CD1c-positive myeloid dendritic cell (primary cell): ENCODE measurements around the gene CYP1A2.

Experiments used
- DNase-seq: peaks from one replicate; pipeline ENCODE4 v3.0.0-alpha.2; 2016; ENCODE audit errors: extremely low spot score

Gene CYP1A2

DNA sequence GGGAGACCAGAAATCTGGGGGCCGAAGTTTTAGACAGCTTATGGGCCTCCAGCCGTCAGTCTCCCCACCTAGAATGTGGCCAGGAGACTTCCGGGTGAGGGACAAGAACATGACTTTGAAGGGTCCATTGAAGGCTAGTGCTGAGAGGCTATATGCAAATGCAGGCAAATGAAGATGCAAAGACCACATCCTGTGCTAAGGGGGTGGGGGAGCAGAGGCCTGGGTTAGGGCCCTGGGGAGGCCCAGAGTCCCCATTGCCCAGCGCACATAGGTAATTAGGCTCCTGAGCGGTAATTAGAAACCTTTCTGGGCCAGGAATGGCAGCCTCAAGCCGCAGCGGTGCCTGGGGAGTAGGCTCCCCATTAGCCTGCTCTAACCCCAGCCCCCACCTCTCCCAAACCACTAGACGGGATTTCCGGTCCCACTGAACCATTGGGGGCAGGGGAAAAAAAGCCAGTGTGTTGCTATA is 40.1 kb downstream of the CYP1A2 start:
- no peak for DNase-seq

DNA sequence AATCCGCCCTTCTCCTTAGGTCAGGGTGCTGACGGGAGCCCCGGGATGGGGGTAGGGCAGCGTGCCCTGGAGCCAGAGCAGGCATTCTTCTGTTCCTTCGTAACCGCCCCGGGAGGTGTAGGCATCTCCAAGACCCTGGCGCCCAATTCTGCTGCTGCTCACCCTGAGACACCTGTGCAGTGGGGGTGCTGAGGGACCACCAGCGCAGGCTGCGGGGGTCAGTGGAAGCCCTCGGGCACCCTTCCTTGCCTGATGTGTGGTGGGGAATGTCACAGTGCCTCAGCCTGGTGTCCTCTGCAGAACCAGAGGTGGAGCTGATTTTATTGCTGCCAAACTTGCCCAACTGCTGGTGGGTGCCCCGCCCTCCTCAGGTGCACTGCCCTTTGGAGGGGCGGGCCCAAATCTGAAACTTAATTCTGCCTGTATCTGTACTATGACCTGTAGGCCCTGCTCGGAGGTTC is 40.6 kb downstream of the CYP1A2 start:
- no peak for DNase-seq

DNA sequence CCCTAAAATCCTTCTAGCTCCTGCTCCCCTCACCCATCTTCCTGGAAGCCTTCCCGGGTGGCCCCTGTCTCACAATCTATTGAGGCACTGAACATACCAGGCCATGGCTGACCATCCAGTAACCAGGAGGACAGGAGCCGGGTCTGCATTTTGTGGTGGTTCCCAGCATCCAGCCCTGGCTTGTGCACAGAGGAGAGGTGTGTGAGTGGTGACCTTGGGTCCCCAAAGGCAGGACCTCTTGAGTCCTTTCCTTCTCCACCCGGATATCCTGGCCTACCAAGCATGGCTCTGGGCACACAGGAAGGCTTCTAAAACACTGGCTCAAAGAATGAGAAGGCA is 41.1 kb downstream of the CYP1A2 start:
- DNase-seq, result no peak

DNA sequence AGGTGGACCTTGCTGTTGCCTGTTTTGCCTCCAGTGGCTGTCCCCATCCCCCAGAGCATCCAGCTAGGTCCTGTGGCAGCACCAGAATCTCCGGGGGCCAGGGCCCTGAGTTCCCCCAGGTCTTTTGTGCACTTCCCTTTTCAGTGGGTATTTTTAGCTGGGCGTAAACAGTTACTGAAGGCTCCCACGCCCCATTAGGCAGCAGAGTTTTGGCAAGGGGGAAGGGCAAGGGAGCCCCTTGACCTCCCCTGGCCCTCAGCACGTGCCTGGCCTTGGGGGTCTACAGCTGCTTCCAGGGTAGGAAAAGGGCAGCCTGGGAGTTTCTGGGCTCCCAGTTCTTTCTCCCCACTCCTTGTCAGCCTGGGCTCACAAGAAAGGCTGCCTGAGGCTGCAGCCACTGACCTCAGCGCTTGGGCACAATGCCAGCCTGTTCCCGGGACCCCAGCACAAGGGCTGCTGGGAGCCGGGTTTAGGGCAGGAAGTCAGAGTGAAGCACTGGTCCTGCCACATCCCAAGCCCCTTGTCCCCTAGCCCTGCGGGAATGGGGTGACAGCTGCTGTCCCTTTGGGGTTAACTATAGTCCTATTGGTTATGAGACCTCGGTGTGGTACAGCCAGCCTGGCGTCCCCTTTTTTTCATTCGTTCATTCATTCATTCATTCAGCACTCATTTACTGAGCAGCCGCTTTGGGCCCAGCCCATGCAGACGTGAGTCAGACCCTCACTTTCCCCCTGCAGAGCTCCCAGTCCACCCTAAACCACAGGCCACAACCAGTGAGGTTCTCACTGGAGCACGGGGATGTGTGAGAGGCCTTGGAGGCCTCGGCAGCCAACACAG is 41.7 kb downstream of the CYP1A2 start:
- peak; percentile 70 for DNase-seq

DNA sequence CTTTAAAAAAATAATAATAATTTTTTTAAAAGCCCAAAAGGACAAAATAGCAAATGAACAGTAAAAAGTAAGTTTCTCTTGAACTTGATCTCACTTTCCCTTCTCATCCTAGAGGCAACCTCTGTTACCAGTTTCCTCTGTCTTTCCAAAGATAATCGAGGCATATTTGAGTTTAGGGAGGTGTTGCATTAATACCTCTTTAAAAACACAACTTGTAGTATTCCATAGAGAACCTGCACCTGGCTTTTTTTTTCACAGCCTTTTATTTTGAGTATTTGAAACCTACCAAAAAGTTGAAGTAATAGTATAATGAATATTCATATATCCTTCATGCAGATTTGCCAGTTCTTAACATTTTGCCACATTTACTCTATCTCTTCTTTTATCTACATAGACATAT is 42.4 kb downstream of the CYP1A2 start:
- no peak for DNase-seq

DNA sequence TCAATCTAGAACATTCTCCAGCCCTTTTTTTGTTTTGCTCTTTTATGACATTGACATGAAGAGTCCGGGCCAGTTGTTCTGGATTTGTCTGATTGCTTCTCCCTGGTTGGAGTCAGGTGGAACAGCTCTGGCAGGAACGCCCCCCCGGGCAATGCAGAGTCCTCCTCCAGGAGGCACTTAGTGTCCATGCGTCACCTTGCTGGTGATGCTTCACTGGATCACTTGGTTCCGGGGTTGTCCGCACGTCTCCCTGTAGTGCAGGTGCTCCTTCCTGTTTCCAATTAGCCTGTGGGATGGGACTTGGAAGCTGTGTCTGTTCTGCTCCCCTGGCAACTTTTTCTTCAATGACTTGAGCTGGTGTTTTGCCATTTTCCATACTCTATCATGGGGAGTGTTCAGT is 43.0 kb downstream of the CYP1A2 start:
- DNase-seq, result no peak

DNA sequence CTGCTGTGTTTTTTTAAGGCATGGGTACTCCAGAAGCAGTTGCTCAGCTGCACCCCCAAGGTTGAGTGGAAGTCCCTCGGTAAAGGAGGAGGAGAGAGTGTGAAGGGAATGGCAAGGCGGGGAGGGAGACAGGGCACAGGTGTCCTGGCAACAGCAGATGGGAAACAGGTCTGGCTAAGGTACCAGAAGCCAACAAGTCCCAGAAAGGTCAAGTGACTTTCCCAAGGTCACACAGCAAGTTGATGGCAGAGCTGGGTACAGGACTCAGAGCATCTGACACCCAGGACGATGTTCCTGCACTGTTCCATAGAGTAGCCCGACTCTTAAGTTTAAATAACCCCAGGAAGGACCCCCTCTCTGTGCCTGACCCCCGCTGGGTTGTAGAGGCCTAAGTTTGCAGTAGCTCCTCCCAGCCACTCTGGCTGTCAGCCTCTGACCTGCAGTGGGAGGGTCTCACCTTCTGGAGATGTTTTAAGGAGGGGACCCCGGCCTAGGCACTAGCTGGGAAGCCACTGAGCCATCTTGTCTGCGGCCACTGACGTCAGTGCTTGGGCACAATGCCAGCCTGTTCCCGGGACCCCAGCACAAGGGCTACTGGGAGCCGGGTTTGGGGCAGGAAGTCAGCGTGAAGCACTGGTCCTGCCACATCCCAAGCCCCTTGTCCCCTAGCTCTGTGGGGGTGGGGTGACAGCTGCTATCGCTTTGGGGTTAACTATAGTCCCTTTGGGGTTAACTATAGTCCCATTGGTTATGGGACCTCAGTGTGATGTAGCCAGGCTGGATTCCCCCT is 43.8 kb downstream of the CYP1A2 start:
- DNase-seq, result no peak

DNA sequence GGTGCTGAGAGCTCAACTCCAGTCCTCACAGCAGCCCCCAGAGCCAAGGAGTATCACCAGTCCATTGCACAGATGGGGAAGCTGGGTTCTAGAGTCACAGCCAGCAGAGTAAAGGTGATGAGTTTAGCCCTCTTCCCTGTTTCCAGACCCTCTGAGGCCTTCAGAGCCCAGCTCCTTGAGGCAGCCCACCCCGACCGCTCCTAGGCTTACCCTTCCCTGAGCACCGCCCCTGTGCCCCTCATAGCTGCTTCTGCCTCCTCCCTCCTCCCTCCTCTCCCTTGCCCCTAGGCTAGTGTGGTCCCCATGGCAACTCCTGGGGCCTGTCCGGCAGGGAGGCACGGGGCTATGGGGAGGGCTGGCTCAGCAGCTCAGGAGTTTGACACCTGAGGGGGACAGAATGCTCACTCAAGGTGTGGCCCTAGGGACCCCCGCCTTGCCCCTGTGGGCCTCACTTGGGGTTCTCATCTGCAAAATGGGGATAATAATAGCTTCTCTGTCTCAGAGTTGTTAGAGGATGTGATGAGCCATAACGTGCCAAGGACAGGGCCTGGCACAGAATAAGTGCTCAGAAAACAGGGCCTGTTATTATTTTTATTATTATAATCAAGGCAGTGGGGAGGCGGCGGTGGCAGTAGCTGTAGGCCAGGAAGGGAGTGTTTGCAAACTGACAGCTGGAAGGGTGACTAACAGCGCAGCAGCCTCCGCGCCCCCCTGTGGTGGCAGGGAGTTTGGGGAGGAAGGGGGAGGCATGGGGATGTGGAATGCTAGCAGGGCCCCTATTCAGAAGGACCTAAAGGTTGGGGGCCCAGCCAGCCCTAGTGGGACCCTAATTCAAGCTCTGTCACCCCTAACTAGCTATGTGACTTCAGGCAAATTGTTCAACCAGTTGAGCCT is 44.7 kb downstream of the CYP1A2 start:
- peak; percentile 53 for DNase-seq

DNA sequence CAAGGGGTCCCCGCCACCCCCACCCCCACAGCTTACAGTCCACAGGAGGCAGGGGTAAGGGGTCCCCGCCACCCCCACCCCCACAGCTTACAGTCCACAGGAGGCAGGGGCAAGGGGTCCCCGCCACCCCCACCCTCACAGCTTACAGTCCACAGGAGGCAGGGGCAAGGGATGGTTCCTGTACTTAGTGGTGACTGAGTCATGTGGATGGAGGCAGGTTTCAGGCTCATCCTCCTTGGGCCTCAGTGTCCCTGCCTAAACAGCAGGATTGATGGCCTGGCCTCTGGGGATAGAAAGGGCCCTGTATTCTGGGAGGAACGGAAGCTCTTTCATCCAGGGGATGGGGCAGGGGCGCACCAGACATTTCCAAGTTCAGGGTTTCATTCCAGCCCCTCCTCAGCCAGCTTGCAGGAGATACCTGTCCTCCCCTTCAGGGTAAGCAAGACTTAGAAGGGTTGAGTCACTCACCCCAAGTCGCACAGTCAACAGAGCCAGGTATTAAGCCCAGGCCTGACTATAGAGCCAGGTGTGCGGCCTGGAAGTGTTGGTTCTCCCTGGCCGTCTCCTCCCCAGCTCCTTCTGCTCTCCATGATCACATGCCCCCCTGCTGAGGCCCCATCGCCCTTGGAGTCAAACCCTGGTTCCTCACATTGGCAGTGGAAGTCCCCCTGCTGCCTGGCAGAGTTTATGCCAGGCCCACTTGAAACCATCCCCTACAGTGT is 45.8 kb downstream of the CYP1A2 start:
- no peak for DNase-seq

DNA sequence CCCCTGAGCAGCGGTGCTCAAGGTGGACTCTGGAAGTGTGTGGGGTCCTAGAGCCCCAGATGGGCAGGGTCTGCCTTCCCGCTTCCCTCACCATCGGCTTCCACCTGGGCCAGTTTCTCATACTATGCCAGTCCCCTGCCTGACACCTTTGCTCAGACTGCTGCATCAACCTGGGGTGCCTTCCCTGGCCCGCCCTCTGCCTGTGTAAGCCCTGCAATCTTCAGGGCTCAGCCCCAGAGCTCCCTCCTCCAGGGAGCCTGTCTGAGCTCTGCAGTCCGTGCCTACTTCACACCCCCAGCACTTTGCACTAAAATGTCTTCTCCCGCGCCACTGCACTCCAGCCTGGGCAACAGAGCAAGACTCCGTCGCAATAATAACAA is 46.3 kb downstream of the CYP1A2 start:
- DNase-seq, result no peak

DNA sequence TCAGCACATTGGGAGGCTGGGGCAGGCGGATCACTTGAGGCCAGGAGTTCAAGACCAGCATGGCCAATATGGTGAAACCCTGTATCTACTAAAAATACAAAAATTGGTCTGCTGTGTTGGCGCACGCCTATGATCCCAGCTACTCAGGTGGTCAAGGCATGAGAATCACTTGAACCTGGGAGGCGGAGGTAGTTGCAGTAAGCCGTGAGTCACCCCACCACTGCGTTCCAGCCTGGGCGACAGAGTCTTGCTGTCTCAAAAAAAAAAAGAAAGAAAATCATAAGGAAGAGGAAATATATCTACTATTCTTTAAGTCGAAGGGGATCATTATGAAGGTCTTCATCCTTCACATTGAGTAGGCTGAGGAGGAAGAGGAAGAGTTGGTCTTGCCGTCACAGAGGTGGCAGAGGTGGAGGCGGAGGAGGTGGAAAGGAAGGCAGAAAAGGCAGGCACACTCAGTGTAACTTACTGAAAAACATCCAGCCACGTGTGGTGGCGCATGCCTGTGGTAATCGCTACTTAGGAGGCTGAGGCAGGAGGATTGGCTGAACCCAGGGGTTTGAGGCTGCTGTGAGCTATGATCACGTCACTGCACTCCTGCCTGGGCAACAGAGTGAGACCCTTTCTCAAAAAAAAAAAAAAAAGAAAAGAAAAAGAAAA is 47.5 kb downstream of the CYP1A2 start:
- DNase-seq, result peak; percentile 31

DNA sequence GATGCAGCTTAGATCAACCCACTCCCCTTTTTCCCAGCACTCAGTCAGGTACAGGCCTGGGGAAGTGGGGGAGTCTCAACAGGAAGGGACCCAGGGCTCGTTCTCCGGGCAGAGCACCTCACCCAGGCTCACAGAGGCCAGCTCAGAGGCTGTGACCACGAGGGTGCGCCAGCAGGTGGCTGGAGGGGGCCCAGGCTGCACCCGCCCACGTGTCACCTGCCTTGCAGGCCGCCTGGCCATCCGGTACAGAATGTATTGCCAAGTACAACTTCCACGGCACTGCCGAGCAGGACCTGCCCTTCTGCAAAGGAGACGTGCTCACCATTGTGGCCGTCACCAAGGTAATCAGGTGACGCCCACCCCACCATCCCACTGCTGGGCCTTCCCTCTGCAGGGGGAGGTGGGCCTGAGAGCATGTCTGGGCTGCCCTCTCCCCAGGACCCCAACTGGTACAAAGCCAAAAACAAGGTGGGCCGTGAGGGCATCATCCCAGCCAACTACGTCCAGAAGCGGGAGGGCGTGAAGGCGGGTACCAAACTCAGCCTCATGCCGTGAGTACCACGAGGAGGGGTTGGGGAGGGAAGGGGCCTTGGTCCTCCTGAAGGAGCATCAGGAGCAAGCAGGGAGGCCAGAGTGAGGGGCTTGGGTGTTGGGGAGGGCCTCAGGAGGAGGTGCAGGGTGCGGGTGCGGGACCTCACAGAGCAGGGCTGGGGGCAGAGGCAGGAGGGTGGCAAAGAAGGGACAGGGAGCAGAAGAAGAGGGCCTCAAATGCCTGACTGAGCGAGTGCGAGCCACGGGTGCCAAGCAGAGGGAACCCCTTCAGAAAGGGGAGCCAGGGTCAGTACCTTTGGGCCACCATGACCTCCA is 50.0 kb downstream of the CYP1A2 start:
- DNase-seq, result no peak

DNA sequence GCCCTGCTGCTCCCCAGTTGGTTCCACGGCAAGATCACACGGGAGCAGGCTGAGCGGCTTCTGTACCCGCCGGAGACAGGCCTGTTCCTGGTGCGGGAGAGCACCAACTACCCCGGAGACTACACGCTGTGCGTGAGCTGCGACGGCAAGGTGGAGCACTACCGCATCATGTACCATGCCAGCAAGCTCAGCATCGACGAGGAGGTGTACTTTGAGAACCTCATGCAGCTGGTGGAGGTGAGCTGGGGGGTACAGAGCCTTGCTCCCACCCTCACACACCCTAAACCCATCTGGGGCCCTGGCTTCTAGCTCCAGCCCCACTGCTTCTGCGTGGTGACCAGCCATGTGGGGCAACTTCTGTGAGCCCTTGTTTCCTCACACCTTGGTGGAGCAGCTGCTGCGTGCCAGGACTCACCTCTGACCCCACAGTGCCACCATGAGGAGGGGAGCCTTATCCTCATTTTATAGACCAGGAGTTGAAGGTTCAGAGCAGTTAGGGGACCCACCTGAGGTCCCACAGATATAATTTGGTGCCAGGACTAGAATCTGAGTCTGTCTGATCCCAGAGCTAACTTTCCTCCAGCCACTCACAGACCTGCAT is 50.7 kb downstream of the CYP1A2 start:
- no peak for DNase-seq

DNA sequence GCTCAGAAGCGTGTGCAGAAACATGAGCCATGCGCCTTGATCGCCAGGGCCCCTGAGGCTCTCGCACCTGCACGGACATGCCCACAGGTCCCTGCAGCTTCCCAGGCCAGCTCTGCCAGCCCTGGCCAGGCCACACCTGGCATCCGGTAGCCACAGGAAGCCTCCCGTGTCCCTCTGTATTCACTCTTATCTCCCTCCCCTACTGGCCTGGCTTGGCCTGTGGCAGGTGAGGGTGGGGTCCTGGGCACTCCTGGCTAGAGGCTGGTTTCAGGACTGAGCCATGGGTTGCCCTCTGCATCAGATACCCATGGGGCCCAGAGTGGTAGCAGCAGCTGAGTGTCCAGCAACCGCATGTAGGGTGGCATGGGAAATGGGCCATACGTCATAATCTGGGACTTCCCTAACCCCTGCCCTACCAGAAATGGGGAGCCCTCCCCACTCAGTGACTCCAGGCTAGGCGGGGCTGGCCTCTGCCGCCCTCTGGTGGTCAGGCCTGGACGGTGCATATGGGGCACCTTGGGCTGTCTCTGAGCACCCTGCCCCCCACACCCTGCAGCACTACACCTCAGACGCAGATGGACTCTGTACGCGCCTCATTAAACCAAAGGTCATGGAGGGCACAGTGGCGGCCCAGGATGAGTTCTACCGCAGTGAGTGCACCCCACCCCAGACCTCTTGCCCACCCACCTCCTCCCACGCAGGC is 51.4 kb downstream of the CYP1A2 start:
- peak; percentile 97 for DNase-seq

DNA sequence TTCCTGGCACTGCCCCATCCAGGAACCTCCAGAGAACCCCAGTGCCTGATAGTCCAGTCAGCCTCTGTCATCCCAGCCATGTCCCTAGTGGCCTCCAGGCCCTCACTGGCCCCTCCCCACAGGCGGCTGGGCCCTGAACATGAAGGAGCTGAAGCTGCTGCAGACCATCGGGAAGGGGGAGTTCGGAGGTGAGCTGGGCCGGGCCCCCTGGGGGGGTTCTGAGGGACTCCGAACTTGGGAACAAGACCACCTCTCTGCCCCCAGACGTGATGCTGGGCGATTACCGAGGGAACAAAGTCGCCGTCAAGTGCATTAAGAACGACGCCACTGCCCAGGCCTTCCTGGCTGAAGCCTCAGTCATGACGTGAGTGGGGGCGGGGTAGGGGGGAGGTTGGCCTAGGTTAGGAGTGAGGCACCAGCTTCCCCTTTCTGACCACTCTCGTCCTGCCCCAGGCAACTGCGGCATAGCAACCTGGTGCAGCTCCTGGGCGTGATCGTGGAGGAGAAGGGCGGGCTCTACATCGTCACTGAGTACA is 52.0 kb downstream of the CYP1A2 start:
- peak; percentile 59 for DNase-seq

DNA sequence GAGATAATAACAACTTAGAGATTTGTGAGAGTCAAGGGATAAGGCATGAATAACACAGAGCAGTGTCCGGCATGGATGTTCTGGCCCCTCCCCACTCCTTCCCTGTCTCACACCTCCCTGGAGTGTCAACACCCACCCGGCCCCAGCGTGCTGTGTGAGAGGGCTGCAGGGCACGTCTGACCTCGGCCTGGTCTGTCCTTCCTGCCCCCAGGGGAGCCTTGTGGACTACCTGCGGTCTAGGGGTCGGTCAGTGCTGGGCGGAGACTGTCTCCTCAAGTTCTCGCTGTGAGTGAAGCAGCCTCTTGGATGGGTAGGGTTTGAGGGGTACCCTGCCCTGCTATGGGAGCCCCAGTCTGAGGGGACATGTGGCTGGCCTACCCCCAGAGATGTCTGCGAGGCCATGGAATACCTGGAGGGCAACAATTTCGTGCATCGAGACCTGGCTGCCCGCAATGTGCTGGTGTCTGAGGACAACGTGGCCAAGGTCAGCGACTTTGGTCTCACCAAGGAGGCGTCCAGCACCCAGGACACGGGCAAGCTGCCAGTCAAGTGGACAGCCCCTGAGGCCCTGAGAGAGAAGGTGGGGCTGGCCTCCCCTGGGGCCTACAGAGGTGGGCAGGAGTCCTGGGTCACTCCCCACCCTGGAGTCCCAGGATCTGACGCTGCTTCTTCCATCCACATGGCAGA is 52.8 kb downstream of the CYP1A2 start:
- DNase-seq, result no peak

DNA sequence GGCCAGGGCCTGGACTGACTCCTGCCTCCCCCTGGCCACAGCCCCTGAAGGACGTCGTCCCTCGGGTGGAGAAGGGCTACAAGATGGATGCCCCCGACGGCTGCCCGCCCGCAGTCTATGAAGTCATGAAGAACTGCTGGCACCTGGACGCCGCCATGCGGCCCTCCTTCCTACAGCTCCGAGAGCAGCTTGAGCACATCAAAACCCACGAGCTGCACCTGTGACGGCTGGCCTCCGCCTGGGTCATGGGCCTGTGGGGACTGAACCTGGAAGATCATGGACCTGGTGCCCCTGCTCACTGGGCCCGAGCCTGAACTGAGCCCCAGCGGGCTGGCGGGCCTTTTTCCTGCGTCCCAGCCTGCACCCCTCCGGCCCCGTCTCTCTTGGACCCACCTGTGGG is 53.6 kb downstream of the CYP1A2 start:
- no peak for DNase-seq

DNA sequence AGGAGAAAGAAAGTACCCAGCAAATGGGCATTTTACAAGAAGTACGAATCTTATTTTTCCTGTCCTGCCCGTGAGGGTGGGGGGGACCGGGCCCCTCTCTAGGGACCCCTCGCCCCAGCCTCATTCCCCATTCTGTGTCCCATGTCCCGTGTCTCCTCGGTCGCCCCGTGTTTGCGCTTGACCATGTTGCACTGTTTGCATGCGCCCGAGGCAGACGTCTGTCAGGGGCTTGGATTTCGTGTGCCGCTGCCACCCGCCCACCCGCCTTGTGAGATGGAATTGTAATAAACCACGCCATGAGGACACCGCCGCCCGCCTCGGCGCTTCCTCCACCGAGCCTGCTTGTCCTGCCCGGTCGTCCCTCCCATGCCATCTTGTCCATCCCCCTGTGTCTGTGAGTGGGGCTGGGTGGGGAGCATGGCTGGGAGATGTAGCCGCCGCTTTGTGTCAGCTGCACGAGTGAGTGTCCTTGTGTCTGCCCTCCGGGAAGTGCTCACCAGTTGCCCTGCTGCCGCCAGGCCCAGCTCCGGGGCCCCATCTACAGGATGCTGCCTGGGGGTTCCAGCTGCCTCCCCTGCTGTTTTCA is 54.3 kb downstream of the CYP1A2 start:
- DNase-seq, result no peak
